Medulla oblongata (tissue), 1 donor: Measurements from ENCODE around the gene PTGIS.
A peak's percentile ranks its signal among the peaks of the same experiment; 100 is the strongest.
"Not testable (repeated sequence)": the region's sequence is repeated elsewhere in the genome, so short reads cannot be mapped to it uniquely, and the experiment has no call there.

Experiments
- DNase-seq: peaks from one replicate; pipeline ENCODE4 v3.0.0-alpha.2; 2015; ENCODE audit errors: extremely low spot score

The PTGIS gene

DNA sequence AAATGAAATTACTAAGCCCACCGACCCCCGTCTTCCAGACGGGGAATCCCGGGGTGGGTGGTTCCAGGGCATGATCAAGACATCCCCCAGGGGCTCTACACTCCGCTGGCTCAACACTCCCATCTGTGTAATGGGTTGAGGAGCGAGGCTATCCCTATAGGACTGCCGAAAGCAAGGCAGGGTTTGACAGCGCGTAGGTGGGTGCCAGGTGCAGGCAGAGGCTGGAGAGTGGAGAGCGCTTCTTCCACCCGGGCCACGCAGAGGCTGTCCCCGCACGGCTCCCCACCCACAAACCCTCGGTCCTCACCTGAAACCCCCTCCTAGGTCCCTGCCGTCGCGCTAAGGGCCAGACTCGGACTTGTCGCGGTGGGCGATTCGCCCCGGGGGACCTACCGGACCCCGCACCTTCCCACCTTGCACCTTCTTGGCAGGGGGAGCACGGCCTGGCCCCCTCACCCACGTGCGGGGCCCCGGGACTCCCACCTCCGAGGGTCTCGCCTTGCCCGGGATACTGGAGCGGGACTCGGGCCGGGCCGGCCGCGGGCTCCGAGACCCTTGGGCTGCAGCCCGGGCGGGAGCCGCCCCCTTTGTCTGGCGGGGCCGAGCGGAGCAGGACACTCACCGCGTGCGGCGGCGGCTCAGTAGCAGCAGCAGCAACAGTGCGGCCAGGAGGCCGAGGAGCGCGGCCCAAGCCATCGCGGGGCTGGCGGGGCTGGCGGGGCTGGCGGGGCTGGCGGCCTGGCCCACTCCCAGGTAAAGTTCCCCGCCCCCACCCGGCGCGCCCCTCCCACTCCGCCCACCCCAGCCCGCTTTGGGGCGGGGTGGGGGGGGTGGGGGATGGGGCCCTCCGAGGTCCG, at the start of gene PTGIS:
TSS of gene PTGIS (minus strand) at position 717 of the 857 bp plus-strand sequence. CDS start at position 696, 21 bp downstream.
- DNase-seq = no peak

DNA sequence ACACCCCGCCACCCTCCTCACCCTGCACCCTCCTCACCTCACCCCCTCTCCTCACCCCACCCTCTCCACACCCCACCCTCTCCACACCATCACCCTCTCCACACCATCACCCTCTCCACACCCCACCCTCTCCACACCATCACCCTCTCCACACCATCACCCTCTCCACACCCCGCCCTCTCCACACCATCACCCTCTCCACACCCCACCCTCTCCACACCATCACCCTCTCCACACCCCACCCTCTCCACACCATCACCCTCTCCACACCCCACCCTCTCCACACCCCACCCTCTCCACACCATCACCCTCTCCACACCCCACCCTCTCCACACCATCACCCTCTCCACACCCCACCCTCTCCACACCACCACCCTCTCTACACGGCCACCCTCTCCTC, 49.5 kb upstream of the PTGIS start:
- not testable (repeated sequence) for DNase-seq

DNA sequence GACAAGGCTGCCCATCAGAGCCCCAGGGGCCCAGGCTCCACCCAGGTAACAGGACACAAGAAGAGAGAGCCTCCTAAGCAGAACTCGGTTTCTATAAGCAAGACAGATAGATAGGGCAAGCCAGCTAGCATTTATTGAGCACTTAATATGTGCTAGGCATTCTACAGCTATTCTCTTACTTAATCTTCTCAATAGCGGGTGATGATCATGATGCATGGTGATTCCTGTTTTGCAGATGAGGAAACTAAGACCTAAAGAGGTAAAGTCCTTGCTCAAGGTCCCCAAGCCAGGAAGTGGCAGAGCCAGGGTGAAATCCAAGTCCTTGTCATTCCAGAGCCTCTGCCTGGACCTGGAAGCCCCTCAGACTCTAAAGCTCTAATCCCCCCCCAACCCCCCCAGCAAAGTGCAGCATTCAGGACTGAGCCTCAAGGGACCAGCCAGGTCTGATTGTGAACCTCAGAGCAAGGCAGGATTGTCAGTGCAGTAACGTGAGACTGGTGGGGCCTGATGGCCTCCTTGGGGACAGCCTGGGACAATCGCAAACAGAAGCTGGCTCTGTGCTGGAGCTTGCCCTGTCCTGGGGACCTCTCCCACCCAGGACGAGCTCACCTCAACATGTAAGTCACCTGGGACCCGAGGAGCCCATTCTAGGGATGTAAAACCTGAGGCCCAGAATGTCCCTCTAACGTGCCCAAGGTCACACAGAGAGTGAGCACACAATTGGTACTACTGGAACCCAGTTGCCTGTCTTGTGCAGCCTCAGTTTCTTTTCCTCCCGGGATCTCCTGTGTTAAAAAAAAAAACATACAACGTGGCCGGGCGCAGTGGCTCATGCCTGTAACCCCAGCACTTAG, 48.4 kb upstream of the PTGIS start:
- no peak for DNase-seq

DNA sequence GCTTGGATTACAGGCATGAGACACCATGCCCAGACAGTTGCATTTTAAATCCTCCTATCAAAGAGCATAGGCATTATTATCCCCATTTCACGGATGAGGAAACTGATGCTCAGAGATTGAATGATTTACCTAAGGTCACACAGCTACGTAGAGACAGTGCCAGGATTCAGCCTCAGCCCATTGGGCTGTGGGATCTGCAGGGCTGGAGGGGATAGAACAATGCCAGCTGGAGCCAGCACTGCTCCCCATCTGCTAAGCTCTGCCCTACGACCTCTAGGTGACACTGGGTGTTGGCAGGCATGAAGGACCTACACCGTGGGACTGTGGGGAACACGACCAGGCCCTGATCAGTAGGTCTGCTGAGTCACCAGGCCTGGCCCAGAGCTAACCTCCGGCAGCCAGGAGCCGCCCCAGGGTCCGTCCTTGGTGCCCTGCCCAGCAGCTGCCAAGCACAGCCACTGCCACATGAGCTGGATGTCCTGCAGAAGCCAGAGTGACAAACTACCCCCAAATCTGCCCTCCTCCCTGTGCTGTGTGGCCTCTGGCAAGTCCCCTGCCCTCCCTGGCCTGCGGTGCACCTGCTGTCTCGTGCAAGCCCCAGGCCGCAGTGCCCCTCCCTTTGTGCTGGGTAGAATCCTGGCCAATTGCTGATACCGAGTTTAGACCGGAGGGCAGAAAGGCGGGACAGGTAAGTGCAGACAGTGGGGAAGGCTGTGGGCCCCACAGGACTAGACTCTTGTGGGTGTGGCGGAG, 47.6 kb upstream of the PTGIS start:
- no peak for DNase-seq

DNA sequence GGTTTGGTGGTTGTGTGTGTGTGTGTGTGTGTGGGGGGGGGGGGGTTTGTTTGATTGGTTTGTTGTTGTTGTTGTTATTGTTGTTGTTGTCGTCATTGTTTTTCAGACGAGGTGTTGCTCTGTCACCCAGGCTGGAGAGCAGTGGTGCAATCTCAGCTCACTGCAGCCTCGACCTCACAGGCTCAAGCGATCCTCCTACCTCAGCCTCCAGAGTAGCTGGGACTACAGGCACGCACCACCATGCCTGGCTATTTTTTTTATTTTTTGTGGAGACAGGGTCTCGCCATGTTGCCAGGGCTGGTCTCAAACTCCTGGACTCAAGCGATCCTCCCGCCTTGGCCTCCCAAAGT, 47.1 kb upstream of the PTGIS start:
- DNase-seq = not testable (repeated sequence)

DNA sequence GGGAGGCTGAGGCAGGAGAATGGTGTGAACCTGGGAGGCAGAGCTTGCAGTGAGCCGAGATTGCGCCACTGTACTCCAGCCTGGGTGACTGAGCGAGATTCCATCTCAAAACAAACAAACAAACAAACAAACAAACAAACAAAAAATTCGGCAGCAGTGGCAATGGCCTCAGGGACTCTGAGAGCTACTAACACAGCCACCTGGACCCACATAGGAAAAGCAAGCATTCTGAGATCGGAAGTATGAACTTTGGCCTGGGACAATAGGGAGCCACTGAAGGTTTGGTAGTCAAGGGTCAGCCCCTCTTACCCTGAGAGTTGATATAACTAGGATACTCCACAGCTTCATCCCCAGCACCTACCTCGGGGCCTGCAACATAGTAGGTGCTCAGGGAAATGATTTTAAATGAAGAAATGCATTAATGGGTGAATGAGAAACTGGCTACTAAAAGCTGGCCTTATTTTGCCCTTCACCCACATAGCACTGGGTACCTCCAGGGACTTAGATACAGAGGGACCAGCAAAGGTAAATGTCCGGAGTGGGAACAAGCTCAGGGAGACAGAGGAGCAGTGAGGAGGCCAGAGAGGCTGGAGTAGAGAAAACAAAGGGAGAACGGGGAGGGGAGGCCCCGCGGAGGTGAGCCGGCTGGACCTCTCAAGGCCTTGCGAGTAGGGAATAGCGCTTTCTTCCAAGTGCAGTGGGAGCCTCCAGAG, 46.6 kb upstream of the PTGIS start:
- DNase-seq = no peak

DNA sequence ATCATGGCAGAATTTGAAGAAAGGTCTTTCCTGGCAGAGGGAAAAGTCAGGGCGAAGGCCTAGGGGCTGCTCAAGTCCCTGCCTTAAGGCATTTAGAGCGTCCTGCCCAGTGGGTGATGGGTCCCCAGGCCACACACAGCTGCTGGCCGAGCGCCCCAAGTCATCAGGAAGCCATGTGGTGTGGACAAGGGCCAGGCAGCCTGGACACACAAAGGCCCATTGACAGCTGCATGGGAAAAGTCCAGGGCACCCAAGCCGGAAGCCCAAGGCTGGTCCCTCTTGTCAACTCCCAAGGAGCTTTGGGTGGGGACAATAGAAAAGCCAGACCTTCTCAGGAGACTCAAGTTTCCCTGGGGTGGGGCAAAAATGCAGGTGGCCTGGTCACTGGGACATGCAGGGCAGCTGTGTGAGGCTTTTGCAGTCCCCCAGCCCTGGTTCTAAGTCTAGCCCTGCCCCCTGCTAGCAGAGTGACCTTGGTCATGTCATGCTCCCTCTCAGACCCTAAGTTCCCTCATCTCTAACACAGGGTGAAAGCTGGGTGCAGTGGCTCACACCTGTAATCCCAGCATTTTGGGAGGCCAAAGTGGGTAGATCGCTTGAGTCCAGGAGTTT, 44.3 kb upstream of the PTGIS start:
- peak; percentile 95 for DNase-seq

DNA sequence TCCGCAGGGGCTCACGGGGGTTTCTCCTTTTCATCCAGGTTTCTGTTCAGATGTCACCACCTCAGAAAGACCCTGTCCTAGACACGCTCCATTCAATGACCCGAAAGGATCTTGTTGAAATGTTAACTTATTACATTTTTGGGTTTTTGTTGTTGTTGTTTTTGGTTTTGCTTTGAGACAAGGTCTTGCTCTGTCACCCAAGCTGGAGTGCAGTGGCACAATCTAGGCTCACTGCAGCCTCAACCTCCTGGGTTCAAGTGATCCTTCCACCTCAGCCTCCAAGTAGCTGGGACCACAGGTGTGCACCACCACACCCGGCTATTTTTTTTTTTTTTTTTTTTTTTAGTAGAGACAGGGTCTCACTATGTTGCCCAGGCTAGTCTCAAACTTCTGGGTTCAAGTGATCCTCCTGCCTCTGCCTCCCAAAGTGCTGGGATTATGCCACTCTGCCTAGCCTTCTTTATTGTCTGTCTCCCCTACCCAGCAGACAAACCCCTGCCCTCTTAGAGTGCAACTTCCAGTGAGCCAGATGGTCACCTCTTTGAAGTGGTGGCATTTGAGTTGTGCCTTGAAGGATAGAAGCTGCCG, 43.7 kb upstream of the PTGIS start:
- DNase-seq = peak; percentile 27

DNA sequence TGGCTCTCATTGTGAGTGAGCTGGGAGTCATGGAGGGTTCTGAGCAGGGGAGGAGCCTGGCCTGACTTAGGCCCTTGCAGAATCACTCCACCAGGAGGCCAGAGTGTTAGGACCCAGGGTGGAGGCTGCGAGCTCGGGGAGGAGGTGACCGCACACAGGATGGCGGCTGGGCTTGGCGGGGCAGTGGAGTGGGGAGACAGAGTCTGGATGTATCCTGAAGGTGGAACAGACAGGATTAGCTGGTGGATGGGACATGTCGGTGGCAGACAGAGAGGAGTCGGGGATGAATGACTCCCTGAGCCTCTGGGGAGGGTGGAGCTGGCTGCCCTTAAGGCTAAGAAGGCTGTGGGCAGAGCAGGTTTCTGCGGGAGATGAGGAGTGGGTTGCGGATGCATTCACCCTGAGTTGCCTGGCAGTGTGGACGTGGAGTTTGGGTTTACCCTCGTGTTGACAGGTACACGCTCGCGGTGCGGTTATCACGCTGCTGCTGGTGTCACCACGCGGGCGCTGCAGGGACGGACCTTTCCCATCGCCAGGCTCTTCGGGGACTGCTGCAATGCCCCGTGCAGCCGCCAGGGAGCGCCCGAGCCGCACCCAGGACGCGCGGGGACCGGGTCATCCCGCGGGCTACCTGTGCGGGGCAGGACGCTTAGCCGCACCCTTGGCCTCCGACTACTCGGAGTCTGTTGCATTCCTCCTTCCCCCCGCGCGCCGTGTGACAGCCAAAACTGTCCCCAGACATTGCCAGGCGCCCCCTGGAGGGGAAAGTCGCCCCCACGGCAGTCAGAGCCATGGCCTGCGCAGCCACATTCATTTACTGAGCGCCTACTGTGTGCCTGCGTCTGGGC, 43.0 kb upstream of the PTGIS start:
- DNase-seq = peak; percentile 76

DNA sequence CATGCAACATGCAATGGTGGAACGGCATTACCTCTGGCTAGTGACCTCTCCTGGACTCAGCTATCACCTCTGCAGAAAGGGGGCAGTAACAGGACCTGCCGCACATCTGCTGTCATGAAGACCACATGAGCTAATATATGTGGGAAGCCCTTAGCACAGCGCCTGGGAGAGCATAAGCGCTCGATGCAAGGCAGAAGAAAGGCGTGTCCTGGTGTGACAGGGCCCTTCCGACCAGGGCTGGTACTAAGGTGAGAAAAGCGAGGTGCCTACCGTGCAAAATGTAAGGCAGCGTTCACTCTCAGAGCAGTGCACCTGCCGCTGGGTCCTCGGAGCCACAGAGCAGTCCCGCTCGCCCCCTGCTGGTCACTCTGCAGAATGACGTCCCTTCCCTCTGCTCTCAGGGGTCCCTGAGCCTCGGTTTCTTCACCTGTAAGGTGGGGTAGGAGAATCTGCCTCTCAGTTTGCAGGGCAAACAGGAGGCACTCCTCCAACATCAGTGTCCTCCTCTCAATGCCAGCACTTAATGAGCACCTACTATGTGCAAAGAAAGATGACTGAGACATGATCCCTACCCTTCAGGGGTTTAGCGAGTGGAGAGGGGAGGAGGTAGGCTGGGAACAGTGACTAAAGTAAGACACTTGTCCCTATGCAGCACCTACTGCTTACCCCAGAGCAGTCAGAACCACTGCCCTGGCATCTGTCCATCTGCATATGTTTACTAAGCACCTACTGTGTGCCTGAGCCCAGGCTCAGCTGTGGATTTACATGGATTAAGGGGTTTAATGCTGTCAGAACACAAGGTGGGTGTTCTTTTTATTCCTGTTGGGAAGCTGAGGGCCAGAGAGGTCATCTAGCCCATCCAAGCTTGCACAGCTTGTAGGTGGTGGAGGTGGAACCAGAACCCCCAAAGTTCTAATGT, 41.1 kb upstream of the PTGIS start:
- DNase-seq = peak; percentile 38

DNA sequence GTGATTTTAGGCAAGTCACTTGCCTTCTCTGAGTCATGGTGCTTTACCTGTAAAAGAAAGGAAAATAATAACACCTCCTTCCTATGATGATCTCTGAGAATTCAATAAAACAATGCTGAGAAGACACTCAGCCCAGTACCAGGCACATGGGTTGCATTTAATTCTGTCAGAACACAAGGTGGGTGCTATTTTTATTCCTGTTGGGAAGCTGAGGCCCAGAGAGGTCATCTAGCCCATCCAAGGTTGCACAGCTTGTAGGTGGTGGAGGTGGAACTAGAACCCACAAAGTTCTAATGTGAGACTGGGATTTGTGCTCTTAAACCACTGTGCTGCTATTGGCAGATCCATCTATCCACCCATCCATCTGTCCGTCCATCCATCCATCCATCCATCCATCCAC, 39.6 kb upstream of the PTGIS start:
- no peak for DNase-seq

DNA sequence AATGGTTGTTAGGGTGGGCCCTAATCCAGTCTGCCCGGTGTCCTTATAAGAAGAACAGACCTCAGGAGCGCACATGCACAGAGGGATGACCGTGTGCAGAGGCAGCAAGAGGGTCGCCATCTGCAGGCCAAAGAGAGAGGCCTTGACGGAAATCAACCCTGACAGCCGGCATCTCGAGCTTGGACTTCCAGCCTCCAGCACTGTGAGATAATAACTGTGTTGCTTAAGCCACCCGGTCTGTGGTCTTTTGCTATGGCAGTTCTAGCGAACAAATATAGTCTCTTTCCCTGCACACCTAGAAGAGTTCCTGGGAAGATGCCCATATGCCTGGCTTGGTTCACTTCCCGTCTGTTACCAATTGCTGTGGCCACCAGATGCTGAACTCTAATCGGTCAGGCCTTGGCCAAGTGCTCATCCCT, 35.3 kb upstream of the PTGIS start:
- no peak for DNase-seq

DNA sequence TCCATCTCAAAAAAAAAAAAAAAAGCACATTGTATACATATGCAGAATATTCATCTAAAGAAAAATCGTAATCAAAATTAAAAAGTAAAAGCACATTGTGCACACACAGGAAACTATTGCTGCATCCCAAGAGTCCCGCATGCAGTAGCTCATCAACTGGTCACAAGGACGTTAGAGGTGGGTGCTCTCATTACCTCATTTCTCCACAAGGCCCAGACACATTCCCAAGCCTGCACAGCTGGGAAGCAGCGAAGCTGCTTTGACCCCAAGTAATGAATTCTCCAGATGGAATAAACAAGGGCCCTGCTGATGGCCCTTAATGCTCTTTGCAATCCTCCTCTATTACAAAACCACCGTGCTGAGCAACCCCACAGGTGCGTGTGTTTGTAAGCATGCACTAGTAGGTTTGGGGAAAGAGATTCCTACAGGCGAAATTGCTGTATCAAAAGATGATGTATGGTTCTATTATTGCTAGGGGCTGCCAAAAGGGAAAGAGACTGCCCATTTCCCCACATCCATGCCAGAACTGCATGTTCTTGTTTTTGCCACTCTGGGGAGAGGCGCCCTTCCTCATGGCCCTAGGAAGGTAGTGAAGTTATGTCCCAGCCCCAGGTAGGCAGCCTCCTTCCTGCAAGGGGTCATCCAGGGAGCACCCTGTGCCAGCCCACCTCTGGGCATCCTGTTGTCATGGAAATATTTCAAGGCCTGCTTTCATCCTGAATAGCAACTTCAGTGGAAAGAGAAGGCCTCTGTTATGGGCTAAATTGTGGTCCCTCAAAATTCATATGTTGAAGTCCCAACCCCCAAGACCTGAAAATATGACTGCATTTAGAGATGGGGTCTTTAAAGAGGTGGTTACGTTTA, 34.6 kb upstream of the PTGIS start:
- DNase-seq = no peak

DNA sequence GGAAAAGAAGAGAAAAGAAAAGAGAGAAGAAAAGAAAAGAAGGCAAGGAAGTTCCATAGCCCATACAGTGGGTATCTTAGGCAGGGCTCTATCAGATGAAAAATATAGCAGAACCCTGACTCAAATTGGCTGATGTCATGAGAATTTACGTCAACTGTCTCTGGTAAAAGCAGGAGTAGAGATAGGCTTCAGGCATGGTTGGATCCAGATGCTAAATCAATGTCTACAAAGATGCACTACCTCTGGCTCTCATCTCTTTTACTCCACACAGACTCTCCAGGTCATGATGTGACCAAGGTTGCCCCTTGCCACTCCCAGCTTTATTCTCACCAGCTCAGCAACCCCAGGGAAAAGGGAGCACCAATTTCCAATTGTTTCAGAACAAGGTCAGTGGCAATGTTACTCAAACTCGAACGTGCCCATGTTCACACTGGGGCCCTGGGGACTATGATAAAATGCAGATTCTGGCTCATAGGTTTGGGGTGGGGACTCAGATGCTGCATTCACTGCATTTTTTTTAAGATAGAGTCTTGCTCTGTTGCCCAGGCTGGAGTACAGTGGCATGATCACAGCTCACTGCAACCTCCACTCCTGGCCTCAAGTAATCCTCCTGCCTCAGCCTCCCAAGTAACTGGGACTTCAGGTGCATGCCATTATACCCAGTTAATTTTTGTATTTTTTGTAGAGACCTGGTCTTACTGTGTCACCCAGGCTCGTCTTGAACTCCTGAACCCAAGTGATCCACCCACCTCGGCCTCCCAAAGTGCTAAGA, 33.4 kb upstream of the PTGIS start:
- no peak for DNase-seq

DNA sequence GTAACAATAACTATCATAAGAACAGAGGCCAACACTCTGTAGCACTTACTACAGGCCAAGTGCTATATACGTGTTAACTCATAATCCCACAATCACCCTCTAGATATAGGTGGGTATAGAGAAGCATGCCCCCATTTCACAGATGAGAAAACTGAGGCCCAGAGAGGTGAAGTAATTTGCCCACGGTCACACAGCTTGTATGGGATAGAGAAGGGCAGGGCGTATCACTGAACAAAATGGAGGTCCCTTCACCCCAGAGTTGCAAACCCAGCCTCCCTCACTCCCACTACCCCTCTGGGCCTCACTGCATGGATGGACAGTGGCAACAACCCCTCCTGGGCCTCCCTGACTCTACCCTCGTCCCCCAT, 31.8 kb upstream of the PTGIS start:
- no peak for DNase-seq

DNA sequence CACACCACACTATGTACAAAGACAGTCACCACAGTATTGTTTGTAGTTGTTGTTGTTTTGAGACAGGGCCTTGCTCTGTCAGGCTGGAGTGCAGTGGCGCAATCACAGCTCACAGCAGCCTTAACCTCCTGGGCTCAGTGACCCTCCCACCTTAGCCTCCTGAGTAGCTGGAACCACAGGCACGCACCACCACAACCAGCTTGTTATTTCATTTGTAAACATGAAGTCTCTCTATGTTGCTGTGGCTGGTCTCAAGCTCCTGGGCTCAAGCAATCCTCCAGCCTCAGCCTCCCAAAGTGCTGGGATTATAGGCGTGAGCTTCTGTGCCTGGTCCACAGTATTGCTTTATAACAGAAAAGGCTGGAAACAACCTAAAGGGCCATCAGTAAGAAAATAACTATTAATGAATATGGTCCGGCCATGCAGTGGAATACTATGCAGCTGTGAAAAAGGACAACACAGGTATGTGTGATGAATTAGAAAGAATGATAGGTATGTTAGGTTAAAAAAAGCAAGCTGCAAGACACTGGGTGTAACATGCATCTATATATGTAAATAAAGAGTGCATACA, 30.0 kb upstream of the PTGIS start:
- no peak for DNase-seq
